ENCODE results near the gene SKOR1.

The SKOR1 gene

GRCh38 chr15:67853454-67853853, 28.1 kb downstream of the SKOR1 start:
- DNase-seq = no peak

GRCh38 chr15:67854358-67854757, 29.0 kb downstream of the SKOR1 start:
- DNase-seq = no peak

DNA sequence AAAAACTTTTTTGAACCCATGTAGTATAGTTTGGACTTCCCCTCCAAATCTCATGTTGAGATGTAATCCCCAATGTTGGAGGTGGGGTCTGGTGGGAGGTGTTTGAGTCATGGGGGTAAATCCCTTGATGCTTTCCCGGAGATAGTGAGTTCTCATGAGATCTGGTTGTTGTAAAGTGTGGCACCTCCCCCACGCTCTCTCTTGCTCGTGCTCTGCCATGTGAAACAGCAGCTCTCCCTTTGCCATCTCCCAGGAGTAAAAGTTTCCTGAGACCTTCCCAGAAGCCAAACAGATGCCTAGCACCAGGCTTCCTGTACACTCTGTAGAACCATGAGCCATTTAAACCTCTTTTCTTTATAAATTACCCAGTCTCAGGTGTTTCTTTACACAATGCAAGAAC, 30.5 kb downstream of the SKOR1 start:
- DNase-seq = no peak

DNA sequence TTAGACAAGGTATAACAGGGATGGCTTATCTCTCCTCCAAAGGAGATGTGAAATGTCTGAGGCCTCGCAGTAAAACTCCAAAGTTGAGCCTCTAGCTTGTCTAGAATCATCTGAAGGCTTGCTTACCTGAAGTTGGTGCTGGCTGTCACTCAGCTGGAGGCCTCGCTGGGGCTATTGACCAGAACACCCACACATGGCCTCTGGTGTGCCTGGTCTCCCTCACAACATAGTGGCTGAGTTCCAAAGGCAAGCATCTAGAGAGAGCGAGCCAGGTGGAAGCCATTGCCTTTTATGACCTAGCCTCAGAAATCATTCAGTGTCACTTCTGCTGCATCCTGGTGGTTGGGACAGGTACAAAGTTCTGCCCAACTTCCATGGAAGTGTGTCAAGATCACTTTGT, 31.9 kb downstream of the SKOR1 start:
- no peak for DNase-seq

DNA sequence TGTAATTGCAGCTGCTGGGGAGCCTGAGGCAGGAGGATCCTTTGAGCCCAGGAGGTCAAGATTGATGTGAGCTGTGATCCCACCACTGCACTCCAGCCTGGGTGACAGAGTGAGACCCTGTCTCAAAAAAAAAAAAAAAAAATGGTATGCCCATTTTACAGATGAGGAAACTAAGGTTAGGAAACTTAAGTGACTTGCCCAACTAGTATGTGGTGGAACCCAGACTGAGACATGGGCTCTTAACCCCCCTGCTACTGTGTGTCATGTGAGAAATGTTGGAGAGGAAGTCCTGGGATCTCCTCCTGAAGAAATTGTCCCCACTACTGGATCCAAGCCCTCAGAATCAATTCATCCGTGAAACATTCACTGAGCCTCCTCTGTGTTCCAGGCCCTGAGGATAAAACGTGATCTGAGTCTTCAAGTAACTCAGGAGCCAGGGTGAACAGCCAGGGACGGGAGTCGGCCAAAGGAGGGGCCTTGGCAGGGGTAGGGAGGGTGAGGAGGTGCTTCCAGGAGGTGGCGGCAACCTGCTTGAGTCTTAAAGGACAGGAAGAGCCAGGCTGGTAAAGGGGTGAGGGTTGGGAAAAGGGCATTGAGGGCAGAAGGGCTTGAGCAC, 34.1 kb downstream of the SKOR1 start:
- DNase-seq = no peak

DNA sequence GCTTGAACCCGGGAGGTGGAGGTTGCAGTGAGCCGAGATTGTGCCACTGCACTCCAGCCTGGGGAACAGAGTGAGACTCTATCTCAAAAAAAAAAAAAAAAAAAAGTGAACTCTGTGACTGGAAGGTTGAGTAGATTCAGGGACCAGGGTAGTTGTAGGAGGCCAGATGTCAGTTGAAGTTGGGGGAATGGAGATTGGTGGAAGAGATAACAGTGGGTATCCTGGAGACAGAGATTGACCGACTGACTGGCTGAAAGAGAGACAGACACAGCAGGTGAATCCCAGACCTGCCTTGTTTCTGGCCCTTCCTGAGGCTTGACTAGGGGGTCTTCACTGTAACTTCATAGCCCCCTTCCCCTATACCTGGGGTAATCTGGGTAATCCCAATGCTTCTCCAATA, 36.7 kb downstream of the SKOR1 start:
- DNase-seq = no peak

DNA sequence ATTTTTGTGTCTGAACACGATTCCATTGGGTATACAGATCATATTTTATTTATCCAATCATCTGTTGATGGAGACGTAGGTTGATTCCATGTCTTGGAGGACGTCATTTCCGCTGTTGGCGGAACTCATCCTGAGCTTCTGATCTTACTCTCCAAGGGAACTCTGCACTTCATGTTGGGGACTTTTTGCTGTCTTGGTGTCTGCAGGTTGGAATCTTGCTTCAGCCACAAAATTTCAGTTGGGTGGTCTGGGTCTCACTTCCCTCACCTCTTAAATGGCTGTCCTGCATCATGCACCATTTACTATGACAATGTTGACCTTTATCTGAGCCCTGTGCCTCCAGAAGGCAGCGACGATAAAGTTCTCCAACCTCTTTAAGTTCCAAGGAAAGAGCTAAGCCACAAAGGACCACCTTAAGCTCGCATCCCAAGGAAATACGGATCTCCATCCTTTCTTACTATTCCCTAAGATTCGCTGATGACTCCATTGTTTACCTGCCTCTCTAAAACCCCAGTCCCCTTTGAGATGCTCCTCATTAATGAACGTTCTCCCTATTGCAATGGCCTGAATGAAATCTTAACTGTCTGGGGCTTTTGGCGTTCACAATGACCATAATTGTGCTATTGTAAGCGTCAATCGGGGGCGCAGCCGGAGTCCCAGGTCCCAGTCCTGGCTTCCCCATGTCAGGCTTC, 37.6 kb downstream of the SKOR1 start:
- no peak for DNase-seq

DNA sequence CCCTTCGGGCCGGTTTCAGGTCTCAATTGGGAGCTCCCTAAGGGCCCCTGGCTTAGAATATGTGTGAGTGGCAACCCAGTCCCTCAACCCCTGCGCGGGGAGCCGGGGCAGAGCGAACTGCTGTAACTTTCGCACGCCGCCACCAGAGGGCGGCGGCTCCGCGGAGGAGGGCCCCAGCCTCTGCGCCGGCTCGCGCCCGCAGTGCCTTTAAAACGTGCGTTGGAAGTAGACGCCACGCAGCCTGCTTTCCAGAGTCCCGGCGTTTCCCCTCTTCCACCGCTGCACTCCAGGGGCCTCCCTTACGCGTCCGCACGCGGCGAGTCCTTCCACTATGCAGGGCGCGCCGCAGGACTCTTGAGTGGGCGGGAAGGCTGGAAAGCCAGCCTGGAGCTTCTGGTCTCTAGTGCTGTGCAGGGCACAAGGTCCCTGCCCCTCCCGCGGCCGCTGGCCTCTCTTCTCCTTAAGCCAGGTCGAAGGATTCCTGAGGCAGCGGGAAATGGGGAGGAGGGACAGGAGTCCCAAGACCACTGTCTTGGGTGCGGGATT, 38.2 kb downstream of the SKOR1 start:
- peak; percentile 74 for DNase-seq

DNA sequence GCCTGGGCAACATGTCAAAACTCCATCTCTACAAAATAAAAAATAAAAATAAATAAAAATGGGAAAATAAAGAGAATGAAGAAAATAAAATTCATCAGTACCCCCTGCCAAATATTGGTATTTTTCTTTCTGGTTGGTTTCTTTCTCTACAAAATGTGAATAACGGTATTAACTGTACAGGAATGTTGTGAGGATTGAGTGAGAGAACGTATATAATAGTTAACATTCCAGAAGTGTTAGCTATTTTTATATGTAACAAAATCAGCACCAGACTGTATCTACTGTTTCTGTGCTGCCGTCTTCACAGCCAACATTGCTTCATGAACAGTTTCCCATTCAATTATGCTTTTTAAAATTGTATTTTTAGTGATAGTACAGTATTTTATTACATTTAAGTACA, 40.0 kb downstream of the SKOR1 start:
- DNase-seq = peak; percentile 76

- no peak for DNase-seq
Observed at GRCh38 chr15:67865766-67866165, 40.5 kb downstream of the SKOR1 start.

DNA sequence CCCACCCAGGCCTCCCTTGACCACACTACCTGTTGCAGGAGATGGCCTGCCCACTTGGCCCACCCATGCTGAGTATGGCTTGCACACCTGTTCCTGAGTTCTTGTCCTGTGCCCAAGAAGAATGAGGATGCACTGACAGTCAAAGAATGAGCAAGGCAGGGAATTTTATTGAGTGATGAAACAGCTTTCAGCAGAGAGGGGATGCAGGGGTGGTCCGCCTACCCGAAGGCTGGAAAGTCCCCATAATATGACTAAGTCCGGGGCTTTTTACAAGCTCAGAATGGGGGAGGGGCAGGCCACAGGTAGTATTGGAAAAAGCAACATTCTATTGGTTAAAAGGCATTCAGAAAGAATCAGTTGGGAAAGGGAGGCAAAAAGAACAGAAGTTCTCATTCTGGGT, 44.4 kb downstream of the SKOR1 start:
- no peak for DNase-seq

DNA sequence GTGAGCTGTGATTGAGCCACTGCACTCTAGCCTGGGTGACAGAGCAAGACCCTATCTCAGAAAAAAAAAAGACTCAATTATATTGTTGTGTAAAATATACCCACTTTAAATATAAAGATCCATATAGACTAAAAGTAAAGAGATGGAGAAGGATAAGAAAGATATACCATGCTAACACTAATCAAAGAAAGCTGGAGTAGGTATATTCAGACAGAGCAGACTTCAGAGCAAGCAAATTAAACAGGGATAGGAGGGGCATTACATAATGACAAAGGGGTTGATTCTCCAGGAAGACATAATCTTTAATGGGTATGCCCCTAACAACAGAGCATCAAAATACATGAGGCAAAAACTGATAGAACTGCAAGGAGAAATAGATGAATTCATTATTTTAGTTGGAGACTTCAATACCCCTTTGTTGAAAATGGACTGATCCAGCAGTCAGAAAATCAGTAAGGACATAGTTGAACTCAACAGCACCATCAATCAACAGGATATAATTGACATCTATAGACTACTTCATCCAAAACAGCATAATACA, 45.6 kb downstream of the SKOR1 start:
- no peak for DNase-seq

- no peak for DNase-seq
Observed at GRCh38 chr15:67873777-67874176, 48.5 kb downstream of the SKOR1 start.

DNA sequence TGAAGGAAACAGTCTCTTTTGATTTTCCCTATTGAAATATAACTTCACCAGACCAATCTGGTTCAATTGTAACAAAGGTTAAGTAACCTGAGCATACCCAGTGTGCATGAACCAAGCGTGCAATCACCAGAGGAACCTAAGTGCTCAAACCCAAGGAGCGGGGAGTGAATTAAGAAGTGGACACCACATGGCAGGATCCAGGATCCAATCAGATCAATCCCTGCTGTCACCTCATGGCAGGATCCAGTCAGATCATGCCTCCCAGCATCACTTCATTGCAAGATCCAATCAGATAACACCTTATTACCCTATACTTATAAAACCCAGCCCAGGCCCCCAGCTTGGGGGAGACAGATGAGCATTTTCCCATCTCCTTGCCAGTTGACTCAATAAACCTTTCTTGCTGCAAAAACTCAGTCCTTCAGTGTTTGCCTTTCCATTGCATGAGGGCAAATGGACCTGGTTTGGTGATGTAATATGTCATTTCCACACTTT, 53.5 kb downstream of the SKOR1 start:
- DNase-seq = no peak

DNA sequence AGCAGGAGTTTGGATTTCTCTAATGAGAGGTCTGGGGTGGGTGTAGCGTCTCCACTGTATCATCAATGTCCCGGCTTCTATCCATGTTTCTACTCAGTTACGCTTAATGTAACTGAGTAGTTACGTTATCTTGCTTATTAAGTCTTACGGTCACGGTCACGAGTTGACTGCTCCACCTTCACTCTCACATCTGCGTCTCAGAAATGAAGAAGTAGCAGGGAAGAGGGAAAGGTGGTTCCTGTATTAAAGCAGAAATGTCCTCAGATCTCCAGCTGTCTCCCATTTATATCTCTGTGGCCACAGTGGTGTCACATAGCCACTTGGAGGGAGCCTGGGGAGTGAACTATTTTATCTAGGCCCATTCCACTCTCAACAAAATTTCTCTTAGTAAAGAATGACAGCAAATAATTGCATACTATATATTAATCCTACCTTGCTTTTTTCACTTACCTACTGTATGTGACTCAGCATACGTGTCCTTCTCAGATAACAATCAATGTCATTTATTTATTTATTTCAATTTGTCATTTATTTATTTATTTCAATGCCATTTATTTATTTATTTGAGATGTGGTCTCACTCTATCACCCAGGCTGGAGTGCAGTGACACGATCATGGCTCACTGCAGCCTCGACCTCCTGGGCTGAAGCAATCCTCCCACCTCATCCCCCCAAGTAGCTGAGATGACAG, 54.3 kb downstream of the SKOR1 start:
- no peak for DNase-seq

DNA sequence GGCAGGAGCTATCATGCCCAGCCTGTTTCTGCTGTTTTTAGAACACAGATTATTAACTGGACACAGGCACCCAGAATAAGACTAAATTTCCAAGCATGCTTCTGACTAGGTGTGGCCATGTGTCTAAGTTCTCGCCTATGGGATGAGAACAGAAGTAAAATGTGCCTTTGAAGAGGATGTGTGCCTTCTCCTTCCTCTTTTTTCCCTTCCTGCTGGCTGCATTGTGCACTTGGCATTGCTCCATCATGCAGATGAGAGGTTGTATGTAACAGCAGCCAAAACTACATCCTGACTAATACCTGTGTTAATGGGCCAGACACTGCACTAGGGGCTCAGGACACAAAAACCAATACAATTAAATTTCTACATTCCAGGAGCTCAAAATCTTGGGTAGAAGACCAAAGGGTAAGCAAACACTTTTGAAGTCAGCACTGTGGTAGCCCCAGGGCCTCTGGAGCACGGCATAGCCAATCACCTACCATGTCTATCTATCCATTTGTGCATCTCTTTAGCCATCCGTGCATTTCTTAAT, 55.4 kb downstream of the SKOR1 start:
- DNase-seq = no peak

DNA sequence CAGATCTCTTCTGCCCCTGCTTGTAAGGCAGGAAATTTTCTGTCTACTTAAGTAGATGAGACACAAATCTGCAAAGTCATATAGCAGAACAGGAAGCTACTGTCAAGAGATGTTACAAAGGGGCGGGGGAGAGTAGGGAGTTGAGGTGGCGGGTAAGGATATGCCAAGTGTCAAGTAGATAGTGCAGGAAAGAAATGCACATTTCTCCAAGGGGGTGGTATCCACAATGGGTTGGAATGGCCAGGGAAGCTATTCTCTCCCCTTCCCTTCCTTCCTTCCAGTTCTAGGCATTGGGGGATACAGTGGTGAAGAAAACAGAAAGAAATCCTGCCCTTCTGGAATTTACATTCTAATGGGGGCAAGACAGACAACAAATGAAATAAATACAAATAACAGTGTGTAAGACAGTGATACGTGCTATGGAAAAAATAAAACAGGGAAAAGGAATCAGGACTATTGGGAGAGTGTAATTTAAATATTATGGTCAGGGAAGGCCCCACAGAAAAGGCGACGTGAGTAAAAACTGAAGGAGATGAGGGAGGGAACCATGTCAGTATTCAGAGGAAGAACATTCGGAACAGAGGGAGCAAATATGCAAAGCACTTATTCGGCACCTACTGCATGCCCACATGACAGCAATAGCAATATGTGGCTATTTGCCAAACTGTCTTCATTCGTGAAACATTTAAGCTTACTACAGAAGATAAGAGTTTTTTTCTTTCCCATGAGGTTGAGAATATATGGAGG, 57.4 kb downstream of the SKOR1 start:
- DNase-seq = peak; percentile 27

GRCh38 chr15:67883234-67883773, 58.0 kb downstream of the SKOR1 start:
- DNase-seq = no peak

GRCh38 chr15:67884009-67884408, 58.7 kb downstream of the SKOR1 start:
- no peak for DNase-seq

All from fibroblast of skin of back (primary cell).